HG03521 (cell line): ENCODE measurements around the gene JSRP1.

ENCODE experiments used
- ATAC-seq: cut with Tn5 transposase; IDR thresholded peaks from one replicate; pipeline ENCODE4 v1.9.1; 2021; ENCODE audit warnings: mild to moderate bottlenecking, moderate library complexity; ENCODE audit not compliant: unreplicated experiment

JSRP1 gene

GRCh38 chr19:2255982-2256685 is at the start of gene JSRP1:
TSS of gene JSRP1 (minus strand) at chr19:2256417. CDS start at chr19:2255314, 1,103 bp downstream.
- ATAC-seq: no peak

- ATAC-seq: no peak
Measured at GRCh38 chr19:2305452-2306280, 49.4 kb upstream of the JSRP1 start.

GRCh38 chr19:2303211-2303798 is 47.1 kb upstream of the JSRP1 start:
- ATAC-seq: no peak

- no peak for ATAC-seq
Measured at GRCh38 chr19:2302319-2303210, 46.3 kb upstream of the JSRP1 start.

- ATAC-seq: no peak
Measured at GRCh38 chr19:2300533-2300932, 44.3 kb upstream of the JSRP1 start.

GRCh38 chr19:2296141-2296540 is 39.9 kb upstream of the JSRP1 start:
- no peak for ATAC-seq

GRCh38 chr19:2294687-2295335 is 38.6 kb upstream of the JSRP1 start:
- ATAC-seq: no peak

- no peak for ATAC-seq
Measured at GRCh38 chr19:2291185-2291751, 35.1 kb upstream of the JSRP1 start.

GRCh38 chr19:2290441-2291184 is 34.4 kb upstream of the JSRP1 start:
- no peak for ATAC-seq

- no peak for ATAC-seq
Measured at GRCh38 chr19:2289714-2290435, 33.7 kb upstream of the JSRP1 start.

- no peak for ATAC-seq
Measured at GRCh38 chr19:2288818-2289713, 32.8 kb upstream of the JSRP1 start.

GRCh38 chr19:2288338-2288817 is 32.2 kb upstream of the JSRP1 start:
- ATAC-seq: no peak

- no peak for ATAC-seq
Measured at GRCh38 chr19:2287585-2288337, 31.5 kb upstream of the JSRP1 start.

GRCh38 chr19:2286402-2287140 is 30.4 kb upstream of the JSRP1 start:
- ATAC-seq: no peak

- ATAC-seq: no peak
Measured at GRCh38 chr19:2283835-2284507, 27.8 kb upstream of the JSRP1 start.

- no peak for ATAC-seq
Measured at GRCh38 chr19:2282862-2283237, 26.6 kb upstream of the JSRP1 start.
